ENCODE measurements around the gene C1QBP. TPM values are rescaled to one million over a fixed set of nuclear protein-coding genes. Genes with fewer than 3 reads are reported as not detected.
"Not testable (repeated sequence)": the region's sequence is repeated elsewhere in the genome, so short reads cannot be mapped to it uniquely, and the experiment has no call there.

C1QBP gene
- polyA plus RNA-seq, 1 donor: 140 TPM

- not testable (repeated sequence) for H3K27ac ChIP-seq (ENCODE audit: low read length); H3K9me3 ChIP-seq (ENCODE audit: control insufficient read depth, low read depth, low read length); H3K27me3 ChIP-seq (ENCODE audit: control insufficient read depth, insufficient read depth, low read length); H3K4me3 ChIP-seq (ENCODE audit: low read length); H3K4me1 ChIP-seq (ENCODE audit: control insufficient read depth, insufficient read depth, low read length); DNase-seq
- no CpG with 5 or more reads among the region's 12 CpGs for WGBS (ENCODE audit: insufficient coverage, low lambda C conversion rate)
- H3K36me3 ChIP-seq (ENCODE audit: control insufficient read depth, insufficient read depth, low read length): peaks cover 51% of the 10 kb centered on the region
These were observed 3.1 kb downstream of the C1QBP start for GRCh38 chr17:5435781-5436315.

GRCh38 chr17:5434984-5435383 lies 4.0 kb downstream of the C1QBP start:
- H3K36me3 ChIP-seq (ENCODE audit: control insufficient read depth, insufficient read depth, low read length): peaks cover 57% of the 10 kb centered on the region
- no peak for DNase-seq
- H3K9me3 ChIP-seq (ENCODE audit: control insufficient read depth, low read depth, low read length): no peaks in the 10 kb centered on the region
- H3K4me3 ChIP-seq (ENCODE audit: low read length): no peak overlapping the region
- H3K27ac ChIP-seq (ENCODE audit: low read length): no peak overlapping the region
- WGBS (ENCODE audit: insufficient coverage, low lambda C conversion rate): no CpG with 5 or more reads among the region's 2 CpGs
- H3K4me1 ChIP-seq (ENCODE audit: control insufficient read depth, insufficient read depth, low read length): peaks cover 10% of the 10 kb centered on the region
- no peaks in the 10 kb centered on the region for H3K27me3 ChIP-seq (ENCODE audit: control insufficient read depth, insufficient read depth, low read length)

- Histone ChIP-seq H3K27ac (ENCODE audit: low read length) (no peak overlapping the region), H3K4me3 (ENCODE audit: low read length) (no peak overlapping the region), H3K36me3 (ENCODE audit: control insufficient read depth, insufficient read depth, low read length) (peaks cover 81% of the 10 kb centered on the region), H3K4me1 (ENCODE audit: control insufficient read depth, insufficient read depth, low read length) (no peaks in the 10 kb centered on the region), H3K27me3 (ENCODE audit: control insufficient read depth, insufficient read depth, low read length) (no peaks in the 10 kb centered on the region), H3K9me3 (ENCODE audit: control insufficient read depth, low read depth, low read length) (no peaks in the 10 kb centered on the region)
- no CpG with 5 or more reads among the region's 3 CpGs for WGBS (ENCODE audit: insufficient coverage, low lambda C conversion rate)
- DNase-seq: no peak
These were observed 6.9 kb downstream of the C1QBP start for GRCh38 chr17:5431949-5432556.

GRCh38 chr17:5431234-5431633 lies 7.7 kb downstream of the C1QBP start:
- not testable (repeated sequence) for H3K27ac ChIP-seq (ENCODE audit: low read length); H3K27me3 ChIP-seq (ENCODE audit: control insufficient read depth, insufficient read depth, low read length); DNase-seq; H3K9me3 ChIP-seq (ENCODE audit: control insufficient read depth, low read depth, low read length); H3K4me3 ChIP-seq (ENCODE audit: low read length); H3K4me1 ChIP-seq (ENCODE audit: control insufficient read depth, insufficient read depth, low read length)
- H3K36me3 ChIP-seq (ENCODE audit: control insufficient read depth, insufficient read depth, low read length): peaks cover 79% of the 10 kb centered on the region
- WGBS (ENCODE audit: insufficient coverage, low lambda C conversion rate): no CpG with 5 or more reads among the region's 5 CpGs

- WGBS (ENCODE audit: insufficient coverage, low lambda C conversion rate): no CpG with 5 or more reads among the region's 3 CpGs
- H3K27ac ChIP-seq (ENCODE audit: low read length): no peak overlapping the region
- H3K9me3 ChIP-seq (ENCODE audit: control insufficient read depth, low read depth, low read length): no peaks in the 10 kb centered on the region
- peaks cover 84% of the 10 kb centered on the region for H3K36me3 ChIP-seq (ENCODE audit: control insufficient read depth, insufficient read depth, low read length)
- no peaks in the 10 kb centered on the region for H3K4me1 ChIP-seq (ENCODE audit: control insufficient read depth, insufficient read depth, low read length)
- H3K4me3 ChIP-seq (ENCODE audit: low read length): no peak overlapping the region
- no peaks in the 10 kb centered on the region for H3K27me3 ChIP-seq (ENCODE audit: control insufficient read depth, insufficient read depth, low read length)
- DNase-seq: no peak
These were observed 8.4 kb downstream of the C1QBP start for GRCh38 chr17:5430413-5430999.

- Histone ChIP-seq H3K9me3 (ENCODE audit: control insufficient read depth, low read depth, low read length) (no peaks in the 10 kb centered on the region), H3K4me3 (ENCODE audit: low read length) (no peak overlapping the region), H3K27me3 (ENCODE audit: control insufficient read depth, insufficient read depth, low read length) (no peaks in the 10 kb centered on the region), H3K36me3 (ENCODE audit: control insufficient read depth, insufficient read depth, low read length) (peaks cover 84% of the 10 kb centered on the region), H3K4me1 (ENCODE audit: control insufficient read depth, insufficient read depth, low read length) (no peaks in the 10 kb centered on the region), H3K27ac (ENCODE audit: low read length) (no peak overlapping the region)
- 80% methylated on average over 1 of the region's 3 CpGs for WGBS (ENCODE audit: insufficient coverage, low lambda C conversion rate)
- peak in 1 of 2 donors; percentile 5 for DNase-seq
These were observed 9.6 kb downstream of the C1QBP start for GRCh38 chr17:5429191-5429887.

GRCh38 chr17:5425826-5426225 lies 13.1 kb downstream of the C1QBP start:
- peaks cover 3% of the 10 kb centered on the region for H3K4me1 ChIP-seq (ENCODE audit: control insufficient read depth, insufficient read depth, low read length)
- peaks cover 79% of the 10 kb centered on the region for H3K36me3 ChIP-seq (ENCODE audit: control insufficient read depth, insufficient read depth, low read length)
- WGBS (ENCODE audit: insufficient coverage, low lambda C conversion rate): no CpG with 5 or more reads among the region's 3 CpGs
- no peak overlapping the region for H3K4me3 ChIP-seq (ENCODE audit: low read length)
- H3K9me3 ChIP-seq (ENCODE audit: control insufficient read depth, low read depth, low read length): no peaks in the 10 kb centered on the region
- H3K27ac ChIP-seq (ENCODE audit: low read length): no peak overlapping the region
- H3K27me3 ChIP-seq (ENCODE audit: control insufficient read depth, insufficient read depth, low read length): no peaks in the 10 kb centered on the region
- DNase-seq: no peak

- DNase-seq: no peak
- Histone ChIP-seq H3K27ac (ENCODE audit: low read length) (no peak overlapping the region), H3K36me3 (ENCODE audit: control insufficient read depth, insufficient read depth, low read length) (peaks cover 74% of the 10 kb centered on the region), H3K4me1 (ENCODE audit: control insufficient read depth, insufficient read depth, low read length) (peaks cover 3% of the 10 kb centered on the region), H3K9me3 (ENCODE audit: control insufficient read depth, low read depth, low read length) (no peaks in the 10 kb centered on the region), H3K27me3 (ENCODE audit: control insufficient read depth, insufficient read depth, low read length) (no peaks in the 10 kb centered on the region), H3K4me3 (ENCODE audit: low read length) (no peak overlapping the region)
- WGBS (ENCODE audit: insufficient coverage, low lambda C conversion rate): no CpG with 5 or more reads among the region's 1 CpG
These were observed 14.0 kb downstream of the C1QBP start for GRCh38 chr17:5424909-5425308.

GRCh38 chr17:5422505-5422904 lies 16.4 kb downstream of the C1QBP start:
- Histone ChIP-seq H3K27ac (ENCODE audit: low read length) (no peak overlapping the region), H3K4me1 (ENCODE audit: control insufficient read depth, insufficient read depth, low read length) (peaks cover 6% of the 10 kb centered on the region), H3K27me3 (ENCODE audit: control insufficient read depth, insufficient read depth, low read length) (no peaks in the 10 kb centered on the region), H3K4me3 (ENCODE audit: low read length) (no peak overlapping the region), H3K9me3 (ENCODE audit: control insufficient read depth, low read depth, low read length) (no peaks in the 10 kb centered on the region), H3K36me3 (ENCODE audit: control insufficient read depth, insufficient read depth, low read length) (peaks cover 52% of the 10 kb centered on the region)
- no peak for DNase-seq
- no CpG with 5 or more reads among the region's 2 CpGs for WGBS (ENCODE audit: insufficient coverage, low lambda C conversion rate)

GRCh38 chr17:5419959-5420653 lies 18.8 kb downstream of the C1QBP start, which contains the start of gene RPAIN:
Gene RPAIN (plus strand): TSS chr17:5420182. CDS start chr17:5420211, 29 bp downstream.
- H3K36me3 ChIP-seq (ENCODE audit: control insufficient read depth, insufficient read depth, low read length): peaks cover 42% of the 10 kb centered on the region
- no CpG with 5 or more reads among the region's 41 CpGs for WGBS (ENCODE audit: insufficient coverage, low lambda C conversion rate)

More at GRCh38 chr17:5419959-5420653, 18.8 kb downstream of the C1QBP start, which contains the start of gene RPAIN:
- Histone ChIP-seq H3K4me1 (ENCODE audit: control insufficient read depth, insufficient read depth, low read length) (peaks cover 11% of the 10 kb centered on the region), H3K27ac (ENCODE audit: low read length) (peak within 1 kb of the TSS; percentile 93), H3K27me3 (ENCODE audit: control insufficient read depth, insufficient read depth, low read length) (no peaks in the 10 kb centered on the region), H3K9me3 (ENCODE audit: control insufficient read depth, low read depth, low read length) (no peaks in the 10 kb centered on the region), H3K4me3 (ENCODE audit: low read length) (peak within 1 kb of the TSS; percentile 91)
- peak in 1 of 2 donors; percentile 88 for DNase-seq

Measured in large intestine (tissue), 3 donors.